Fibroblast of lung (primary cell): ENCODE data around the gene GSC2. TPM values are rescaled to one million over a fixed set of nuclear protein-coding genes. Genes with fewer than 3 reads are reported as not detected.

Experiments used
- DNase-seq, 2 donors: peaks; one replicate each; pipeline versions ENCODE4 v3.0.0 to v3.0.0-alpha.2; 2010; ENCODE audit warnings: low read depth in 2 of 2
- H2AFZ ChIP-seq: 2 replicates; pipeline ENCODE4 v1.5.1; 2012; ENCODE audit warnings: low read length, control low read depth, inconsistent platforms
- H3K27ac ChIP-seq: 2 replicates; pipeline ENCODE4 v1.5.1; 2011; ENCODE audit warnings: low read length, control low read depth; ENCODE audit not compliant: insufficient read depth
- H3K27me3 ChIP-seq: 2 replicates; pipeline ENCODE4 v1.5.1; 2011; ENCODE audit warnings: mild to moderate bottlenecking, low read length; ENCODE audit not compliant: control insufficient read depth, insufficient read depth
- H3K36me3 ChIP-seq: 2 replicates; pipeline ENCODE4 v1.5.1; 2011; ENCODE audit warnings: low read length; ENCODE audit not compliant: control insufficient read depth, insufficient read depth
- H3K4me1 ChIP-seq: 2 replicates; pipeline ENCODE4 v1.5.1; 2011; ENCODE audit warnings: low read length; ENCODE audit not compliant: control insufficient read depth, insufficient read depth; ENCODE audit errors: extremely low read depth
- H3K4me2 ChIP-seq: 2 replicates; pipeline ENCODE4 v1.5.1; 2011; ENCODE audit warnings: low read length, control low read depth; ENCODE audit not compliant: insufficient read depth; ENCODE audit errors: extremely low read depth
- H3K4me3 ChIP-seq, 4 experiments: fragments of 200-600 bp in 1 of 4; sonication (generic) in 1 of 4; replicated peaks in 1 of 4; 2 replicates each; pipeline ENCODE4 v1.5.1; 2011 to 2016; ENCODE audit warnings: low read length in 4 of 4, low read depth in 3 of 4, mild to moderate bottlenecking in 3 of 4, control low read depth in 2 of 4, inconsistent platforms in 1 of 4, mixed read lengths in 1 of 4; ENCODE audit not compliant: insufficient read depth in 1 of 4; ENCODE audit errors: control extremely low read depth in 1 of 4
- H3K79me2 ChIP-seq: 2 replicates; pipeline ENCODE4 v1.5.1; 2012; ENCODE audit warnings: mild to moderate bottlenecking, low read length, inconsistent platforms; ENCODE audit not compliant: control insufficient read depth, insufficient read depth
- H3K9ac ChIP-seq: 2 replicates; pipeline ENCODE4 v1.5.1; 2011; ENCODE audit warnings: mild to moderate bottlenecking, low read length, control low read depth; ENCODE audit not compliant: insufficient read depth
- H3K9me3 ChIP-seq: 2 replicates; pipeline ENCODE4 v1.5.1; 2012; ENCODE audit warnings: low read depth, low read length; ENCODE audit not compliant: control insufficient read depth, insufficient read depth
- H4K20me1 ChIP-seq: 2 replicates; pipeline ENCODE4 v1.5.1; 2011; ENCODE audit warnings: low read length; ENCODE audit not compliant: control insufficient read depth, insufficient read depth; ENCODE audit errors: extremely low read depth
- CTCF ChIP-seq, 2 donors: IDR thresholded peaks in 1 of 2; conservative IDR thresholded peaks in 1 of 2; 1 replicate in 1 of 2; 2 replicates in 1 of 2; pipeline ENCODE4 v1.5.1; 2011 to 2012; ENCODE audit warnings: low read length in 2 of 2, control low read depth in 1 of 2, inconsistent platforms in 1 of 2, low read depth in 1 of 2, mild to moderate bottlenecking in 1 of 2
- EZH2 ChIP-seq: IDR thresholded peaks from 2 replicates; pipeline ENCODE4 v1.5.1; 2012; ENCODE audit warnings: low read length, control low read depth, mild to moderate bottlenecking; ENCODE audit errors: missing control alignments
- polyA plus RNA-seq, 2 donors: library from polyadenylated mRNA; depleted of rRNA in 1 of 2; stranded (reverse) in 1 of 2; unstranded in 1 of 2; fragments of >200 nt; gene quantifications; 2 replicates each; pipeline ENCODE4 v1.2.1, GENCODE V29; 2011 to 2012; ENCODE audit warnings: missing spikeins in 1 of 2
- total RNA-seq: library from RNA; depleted of rRNA; stranded (reverse); fragments of >200 nt; gene quantifications from 2 replicates; pipeline ENCODE4 v1.2.1, GENCODE V29; 2014

GSC2 gene
- total and polyA plus RNA-seq, 2 donors (not counting 1 experiment from before 2014, with no cell fraction given) = not detected

DNA sequence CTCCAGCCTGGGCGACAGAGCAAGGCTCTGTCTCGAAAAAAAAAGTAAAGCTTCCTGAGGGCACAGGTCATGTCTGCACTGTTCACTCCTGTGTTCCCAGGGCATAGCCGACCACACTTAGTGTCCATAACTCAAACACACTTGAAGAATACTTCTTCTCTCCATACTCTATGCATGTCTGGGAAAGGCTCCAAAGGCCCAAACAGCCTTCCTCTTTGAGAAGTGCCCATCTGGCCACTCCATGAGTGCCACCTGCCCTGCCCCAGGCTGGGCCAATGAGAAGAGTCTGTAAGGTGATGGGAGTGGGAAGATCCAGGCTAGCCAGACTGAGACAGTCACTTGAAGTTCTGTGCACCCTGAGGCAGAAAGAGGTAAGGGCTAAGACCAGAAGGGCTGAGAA is 52.6 kb downstream of the GSC2 start:
- H2AFZ ChIP-seq = no peak overlapping the region
- DNase-seq = no peak
- peaks cover 18% of the 10 kb centered on the region for H3K79me2 ChIP-seq
- no peaks in the 10 kb centered on the region for H3K27me3 ChIP-seq
- H3K27ac ChIP-seq = no peak overlapping the region
- no peaks in the 10 kb centered on the region for H3K36me3 ChIP-seq
- TF ChIP-seq EZH2 = no peak
- TF ChIP-seq CTCF (conservative IDR thresholded peaks at IDR 0.05 in 1 of 2, IDR thresholded peaks at IDR 0.05 in 1 of 2; ENCODE audit: low read depth in 1 of 2, low read length in 2 of 2) = no peak
- H3K4me3 ChIP-seq = no peak overlapping the region
- H3K4me1 ChIP-seq = no peaks in the 10 kb centered on the region
- no peaks in the 10 kb centered on the region for H3K9me3 ChIP-seq
- no peak overlapping the region for H3K9ac ChIP-seq
- H3K4me2 ChIP-seq = no peak overlapping the region
- H4K20me1 ChIP-seq = no peaks in the 10 kb centered on the region

Other genes starting within 250 kb of the GSC2 start
- 0.51 and 0.83 TPM in 2 replicates for gene DGCR6, start 244.0 kb downstream of the GSC2 start, total RNA-seq
- 0.56 and 0.77 TPM in 2 replicates for gene DGCR6, start 244.0 kb downstream of the GSC2 start, polyA plus RNA-seq
- 0.26 TPM in 1 of 2 replicates, not detected in the other for gene PRODH, start 214.0 kb downstream of the GSC2 start, total RNA-seq
- gene PRODH, start 214.0 kb downstream of the GSC2 start, polyA plus RNA-seq = 0.06 TPM in 1 of 2 replicates, not detected in the other
- 36.2 and 39.5 TPM in 2 replicates for gene DGCR2, start 27.9 kb downstream of the GSC2 start, total RNA-seq
- gene DGCR2, start 27.9 kb downstream of the GSC2 start, polyA plus RNA-seq = 34.3 and 41.5 TPM in 2 replicates
- gene TSSK2, start 19.0 kb downstream of the GSC2 start, total RNA-seq = not detected in 2 replicates
- gene TSSK2, start 19.0 kb downstream of the GSC2 start, polyA plus RNA-seq = not detected in 2 replicates
- 5.4 and 6.2 TPM in 2 replicates for gene ESS2, start 5.6 kb downstream of the GSC2 start, total RNA-seq
- gene ESS2, start 5.6 kb downstream of the GSC2 start, polyA plus RNA-seq = 7.5 and 9.5 TPM in 2 replicates
- gene SLC25A1, start 28.4 kb upstream of the GSC2 start, total RNA-seq = 72.2 and 161 TPM in 2 replicates
- 44.3 and 56.1 TPM in 2 replicates for gene SLC25A1, start 28.4 kb upstream of the GSC2 start, polyA plus RNA-seq
- 11.3 and 13.4 TPM in 2 replicates for gene CLTCL1, start 141.4 kb upstream of the GSC2 start, total RNA-seq
- 4.2 and 6.5 TPM in 2 replicates for gene CLTCL1, start 141.4 kb upstream of the GSC2 start, polyA plus RNA-seq